WTC11 (cell line): ENCODE data around the gene PDYN.

Source experiments
- ATF6 ChIP-seq: sonication (generic); formaldehyde crosslinking; IDR thresholded peaks from 2 replicates; pipeline ENCODE4 v1.8.1; 2023; ENCODE audit warnings: mild to moderate bottlenecking, missing genetic modification reagents
- CTCF ChIP-seq: fragments of 200-600 bp; IDR thresholded peaks from 2 replicates; pipeline ENCODE4 v1.8.0; 2022; ENCODE audit warnings: antibody characterized with exemption
- IRF2 ChIP-seq: sonication (generic); formaldehyde crosslinking; IDR thresholded peaks from 2 replicates; pipeline ENCODE4 v1.8.0; 2022; ENCODE audit warnings: low read depth, missing genetic modification reagents, borderline replicate concordance
- ZNF263 ChIP-seq: sonication (generic); formaldehyde crosslinking; IDR thresholded peaks from 2 replicates; pipeline ENCODE4 v1.8.1; 2022; ENCODE audit warnings: low read depth, mild to moderate bottlenecking, moderate library complexity, missing genetic modification reagents
- TF ChIP-seq, protein P1 (sequence below): sonication (generic); formaldehyde crosslinking; IDR thresholded peaks from 2 replicates; pipeline ENCODE4 v1.8.0; 2022; ENCODE audit warnings: mild to moderate bottlenecking, missing genetic modification reagents
- TF ChIP-seq, protein P2 (sequence below): sonication (generic); formaldehyde crosslinking; conservative IDR thresholded peaks from 2 replicates; pipeline ENCODE4 v1.8.1; 2022; ENCODE audit warnings: mild to moderate bottlenecking, missing genetic modification reagents
- TF ChIP-seq, protein P3 (sequence below): sonication (generic); formaldehyde crosslinking; IDR thresholded peaks from 2 replicates; pipeline ENCODE4 v1.8.0; 2022; ENCODE audit warnings: mild to moderate bottlenecking, missing genetic modification reagents

DNA sequence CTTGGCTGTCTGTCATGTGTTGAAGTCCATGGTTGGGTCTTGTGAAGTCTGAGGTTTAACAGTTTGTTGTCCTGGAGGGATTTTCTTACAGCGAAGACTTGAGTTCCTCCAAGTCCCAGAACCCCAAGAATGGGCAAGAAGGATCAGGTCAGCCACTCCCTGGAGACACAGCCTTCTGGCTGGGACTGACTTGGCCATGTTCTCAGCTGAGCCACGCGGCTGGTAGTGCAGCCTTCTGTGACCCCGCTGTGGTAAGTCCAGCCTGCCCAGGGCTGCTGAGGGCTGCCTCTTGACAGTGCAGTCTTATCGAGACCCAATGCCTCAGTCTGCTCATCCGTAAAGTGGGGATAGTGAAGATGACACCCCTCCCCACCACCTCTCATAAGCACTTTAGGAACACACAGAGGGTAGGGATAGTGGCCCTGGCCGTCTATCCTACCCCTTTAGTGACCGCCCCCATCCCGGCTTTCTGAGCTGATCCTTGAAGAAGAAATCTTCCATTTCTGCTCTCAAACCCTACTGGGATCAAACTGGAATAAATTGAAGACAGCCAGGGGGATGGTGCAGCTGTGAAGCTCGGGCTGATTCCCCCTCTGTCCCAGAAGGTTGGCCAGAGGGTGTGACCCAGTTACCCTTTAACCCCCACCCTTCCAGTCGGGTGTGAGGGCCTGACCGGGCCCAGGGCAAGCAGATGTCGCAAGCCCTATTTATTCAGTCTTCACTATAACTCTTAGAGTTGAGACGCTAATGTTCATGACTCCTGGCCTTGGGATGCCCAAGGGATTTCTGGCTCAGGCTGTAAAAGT lies 55.2 kb downstream of the PDYN start:
- TF ChIP-seq CTCF, result no peak
- no peak for TF ChIP-seq ZNF263 (CRISPR knock-in tag)
- TF ChIP-seq, protein P1, sequence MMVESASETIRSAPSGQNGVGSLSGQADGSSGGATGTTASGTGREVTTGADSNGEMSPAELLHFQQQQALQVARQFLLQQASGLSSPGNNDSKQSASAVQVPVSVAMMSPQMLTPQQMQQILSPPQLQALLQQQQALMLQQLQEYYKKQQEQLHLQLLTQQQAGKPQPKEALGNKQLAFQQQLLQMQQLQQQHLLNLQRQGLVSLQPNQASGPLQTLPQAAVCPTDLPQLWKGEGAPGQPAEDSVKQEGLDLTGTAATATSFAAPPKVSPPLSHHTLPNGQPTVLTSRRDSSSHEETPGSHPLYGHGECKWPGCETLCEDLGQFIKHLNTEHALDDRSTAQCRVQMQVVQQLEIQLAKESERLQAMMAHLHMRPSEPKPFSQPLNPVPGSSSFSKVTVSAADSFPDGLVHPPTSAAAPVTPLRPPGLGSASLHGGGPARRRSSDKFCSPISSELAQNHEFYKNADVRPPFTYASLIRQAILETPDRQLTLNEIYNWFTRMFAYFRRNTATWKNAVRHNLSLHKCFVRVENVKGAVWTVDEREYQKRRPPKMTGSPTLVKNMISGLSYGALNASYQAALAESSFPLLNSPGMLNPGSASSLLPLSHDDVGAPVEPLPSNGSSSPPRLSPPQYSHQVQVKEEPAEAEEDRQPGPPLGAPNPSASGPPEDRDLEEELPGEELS (CRISPR knock-in tag), result no peak
- no peak for TF ChIP-seq IRF2
- TF ChIP-seq, protein P2, sequence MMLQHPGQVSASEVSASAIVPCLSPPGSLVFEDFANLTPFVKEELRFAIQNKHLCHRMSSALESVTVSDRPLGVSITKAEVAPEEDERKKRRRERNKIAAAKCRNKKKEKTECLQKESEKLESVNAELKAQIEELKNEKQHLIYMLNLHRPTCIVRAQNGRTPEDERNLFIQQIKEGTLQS, result no peak
- TF ChIP-seq ATF6, result no peak
- TF ChIP-seq, protein P3, sequence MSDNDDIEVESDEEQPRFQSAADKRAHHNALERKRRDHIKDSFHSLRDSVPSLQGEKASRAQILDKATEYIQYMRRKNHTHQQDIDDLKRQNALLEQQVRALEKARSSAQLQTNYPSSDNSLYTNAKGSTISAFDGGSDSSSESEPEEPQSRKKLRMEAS (CRISPR knock-in tag), result no peak
